SU-DHL-6 (cell line): ENCODE results near the gene TCF4.

Source experiments
- H2AFZ ChIP-seq: fragments of 200-600 bp; sonication (generic); 2 replicates; pipeline ENCODE4 v1.6.1; 2014; ENCODE audit warnings: low read depth, mild to moderate bottlenecking, moderate library complexity, mixed read lengths, antibody characterized with exemption, low read length; ENCODE audit not compliant: severe bottlenecking
- H3F3A ChIP-seq: fragments of 200-600 bp; shearing (Covaris generic); 2 replicates; pipeline ENCODE4 v1.6.0; 2016; ENCODE audit warnings: antibody characterized with exemption, mild to moderate bottlenecking; ENCODE audit not compliant: insufficient read depth
- H3K27ac ChIP-seq: fragments of 200-600 bp; sonication (generic); 2 replicates; pipeline ENCODE4 v1.5.1; 2016; ENCODE audit warnings: low read depth, mild to moderate bottlenecking, low read length, moderate library complexity, mixed read lengths
- H3K27me3 ChIP-seq: fragments of 200-600 bp; sonication (generic), shearing (Covaris generic); 2 replicates; pipeline ENCODE4 v1.6.0; 2014; ENCODE audit warnings: mild to moderate bottlenecking, low read length
- H3K36me3 ChIP-seq: fragments of 200-600 bp; sonication (generic); 2 replicates; pipeline ENCODE4 v1.6.1; 2014; ENCODE audit warnings: mild to moderate bottlenecking, low read length, mixed read lengths
- H3K4me2 ChIP-seq: fragments of 300-600, 200-600 bp; shearing (Covaris generic), sonication (generic); 2 replicates; pipeline ENCODE4 v1.6.0; 2014; ENCODE audit warnings: low read length, low read depth, mild to moderate bottlenecking; ENCODE audit not compliant: poor library complexity, severe bottlenecking
- H3K4me3 ChIP-seq: fragments of 200-600 bp; sonication (generic); 2 replicates; pipeline ENCODE4 v1.5.1; 2014; ENCODE audit warnings: antibody characterized with exemption, low read length, mild to moderate bottlenecking, mixed read lengths; ENCODE audit not compliant: insufficient read depth, poor library complexity, severe bottlenecking
- H3K79me2 ChIP-seq: fragments of 200-600 bp; sonication (generic); 2 replicates; pipeline ENCODE4 v1.6.1; 2014; ENCODE audit warnings: mild to moderate bottlenecking, low read length, moderate library complexity; ENCODE audit not compliant: insufficient read depth
- H3K9ac ChIP-seq: fragments of 200-600 bp; sonication (generic); 2 replicates; pipeline ENCODE4 v1.7.0; 2014; ENCODE audit warnings: mild to moderate bottlenecking, low read length
- H3K9me2 ChIP-seq: fragments of 200-600 bp; sonication (generic); replicated peaks from 2 replicates; pipeline ENCODE4 v1.6.1; 2014; ENCODE audit warnings: low read length; ENCODE audit not compliant: insufficient read depth
- H3K9me3 ChIP-seq: fragments of 200-600 bp; sonication (generic); 2 replicates; pipeline ENCODE4 v1.6.1; 2014; ENCODE audit warnings: low read length, mixed read lengths; ENCODE audit not compliant: insufficient read depth
- H4K20me1 ChIP-seq: fragments of 200-600 bp; sonication (generic); 2 replicates; pipeline ENCODE4 v1.6.1; 2014; ENCODE audit warnings: low read depth, mild to moderate bottlenecking, antibody characterized with exemption, low read length, moderate library complexity, mixed read lengths
- EZH2phosphoT487 ChIP-seq: fragments of 200-600 bp; sonication (generic), shearing (Covaris generic); conservative IDR thresholded peaks from 2 replicates; pipeline ENCODE4 v1.6.1; 2018; ENCODE audit warnings: mild to moderate bottlenecking, antibody characterized with exemption, low read length, moderate library complexity, mixed read lengths
- TF ChIP-seq, protein P1 (sequence below): fragments of 200-600 bp; sonication (generic); IDR thresholded peaks from one replicate; pipeline ENCODE4 v1.5.1; 2017; ENCODE audit warnings: antibody characterized with exemption, mild to moderate bottlenecking, low read length, moderate library complexity; ENCODE audit not compliant: insufficient read depth, poor library complexity, severe bottlenecking

Gene TCF4

DNA sequence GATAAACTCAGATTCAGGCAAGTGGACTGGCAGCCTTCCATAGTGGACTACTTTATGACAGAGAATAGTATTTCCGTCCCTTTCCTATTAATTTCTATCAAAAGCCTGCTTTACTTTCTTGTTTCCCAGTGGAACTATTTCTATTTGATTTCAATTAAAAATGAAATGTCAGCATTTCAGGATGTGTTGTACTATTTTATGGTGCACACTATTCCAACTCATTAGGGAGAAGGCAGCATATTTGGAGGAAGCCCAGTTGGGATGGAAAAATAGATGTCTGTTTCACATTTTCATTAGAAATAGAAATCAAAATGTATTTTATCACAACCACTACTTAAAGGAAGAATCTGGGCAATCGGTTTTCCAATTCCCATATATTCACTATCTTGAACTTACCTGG, 37.9 kb upstream of the TCF4 start:
- Histone ChIP-seq H3K4me3 (no peak overlapping the region), H3K36me3 (no peaks in the 10 kb centered on the region), H2AFZ (no peak overlapping the region), H3K9ac (no peak overlapping the region), H3K79me2 (no peaks in the 10 kb centered on the region), H3K4me2 (no peak overlapping the region), H4K20me1 (no peaks in the 10 kb centered on the region), H3F3A (no peaks in the 10 kb centered on the region), H3K27ac (no peak overlapping the region), H3K9me2 (no peaks in the 10 kb centered on the region), H3K27me3 (no peaks in the 10 kb centered on the region), H3K9me3 (no peaks in the 10 kb centered on the region)
- TF ChIP-seq, protein P1, sequence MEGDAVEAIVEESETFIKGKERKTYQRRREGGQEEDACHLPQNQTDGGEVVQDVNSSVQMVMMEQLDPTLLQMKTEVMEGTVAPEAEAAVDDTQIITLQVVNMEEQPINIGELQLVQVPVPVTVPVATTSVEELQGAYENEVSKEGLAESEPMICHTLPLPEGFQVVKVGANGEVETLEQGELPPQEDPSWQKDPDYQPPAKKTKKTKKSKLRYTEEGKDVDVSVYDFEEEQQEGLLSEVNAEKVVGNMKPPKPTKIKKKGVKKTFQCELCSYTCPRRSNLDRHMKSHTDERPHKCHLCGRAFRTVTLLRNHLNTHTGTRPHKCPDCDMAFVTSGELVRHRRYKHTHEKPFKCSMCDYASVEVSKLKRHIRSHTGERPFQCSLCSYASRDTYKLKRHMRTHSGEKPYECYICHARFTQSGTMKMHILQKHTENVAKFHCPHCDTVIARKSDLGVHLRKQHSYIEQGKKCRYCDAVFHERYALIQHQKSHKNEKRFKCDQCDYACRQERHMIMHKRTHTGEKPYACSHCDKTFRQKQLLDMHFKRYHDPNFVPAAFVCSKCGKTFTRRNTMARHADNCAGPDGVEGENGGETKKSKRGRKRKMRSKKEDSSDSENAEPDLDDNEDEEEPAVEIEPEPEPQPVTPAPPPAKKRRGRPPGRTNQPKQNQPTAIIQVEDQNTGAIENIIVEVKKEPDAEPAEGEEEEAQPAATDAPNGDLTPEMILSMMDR, result no peak
- no peak for TF ChIP-seq EZH2phosphoT487

DNA sequence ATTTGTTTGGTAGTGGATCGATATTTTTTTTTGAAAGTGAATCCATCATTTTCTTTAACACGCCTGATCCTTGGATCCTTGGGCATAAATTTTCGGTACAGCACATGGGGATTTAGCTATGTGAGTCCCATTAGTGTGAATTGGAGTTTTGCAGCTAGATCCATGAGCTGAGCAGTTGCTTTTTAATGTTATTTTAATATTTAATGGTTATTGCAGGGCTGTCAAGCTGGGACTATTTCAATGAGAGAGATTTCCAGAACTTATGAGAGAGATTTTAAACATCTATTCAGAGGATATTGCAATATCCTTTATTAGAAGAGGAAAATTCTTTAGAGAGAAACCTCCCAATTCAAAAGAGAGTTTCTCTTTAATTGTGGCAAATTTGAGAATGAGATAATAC, 35.6 kb upstream of the TCF4 start:
- Histone ChIP-seq H3K9me3 (no peaks in the 10 kb centered on the region), H2AFZ (no peak overlapping the region), H3K4me2 (no peak overlapping the region), H3K36me3 (no peaks in the 10 kb centered on the region), H3K27me3 (no peaks in the 10 kb centered on the region), H3K4me3 (no peak overlapping the region), H4K20me1 (no peaks in the 10 kb centered on the region), H3K79me2 (no peaks in the 10 kb centered on the region), H3K9me2 (no peaks in the 10 kb centered on the region), H3K27ac (no peak overlapping the region), H3K9ac (no peak overlapping the region), H3F3A (no peaks in the 10 kb centered on the region)
- no peak for TF ChIP-seq EZH2phosphoT487
- TF ChIP-seq, protein P1, result no peak

DNA sequence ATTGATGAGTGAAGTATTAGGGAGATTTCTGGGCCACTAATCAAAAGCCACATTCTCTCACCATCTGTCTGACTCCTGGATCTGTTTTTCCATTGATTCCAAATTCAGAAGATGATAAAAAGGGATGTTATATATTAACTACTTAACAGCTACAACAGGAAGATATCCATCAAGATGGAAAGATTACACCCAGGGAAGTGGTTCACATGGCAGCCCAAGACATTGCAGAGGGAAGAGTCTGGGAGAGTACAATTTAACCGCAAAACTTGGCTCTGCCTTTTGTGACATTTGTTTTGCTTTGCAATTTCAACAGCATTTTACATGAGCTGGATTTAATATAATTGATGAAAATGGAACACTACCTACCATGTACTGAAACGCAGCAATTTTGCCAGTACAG, 22.5 kb upstream of the TCF4 start:
- Histone ChIP-seq H3K27ac (no peak overlapping the region), H4K20me1 (no peaks in the 10 kb centered on the region), H3K4me3 (no peak overlapping the region), H3K4me2 (no peak overlapping the region), H3K9ac (no peak overlapping the region), H3F3A (no peaks in the 10 kb centered on the region), H3K9me3 (no peaks in the 10 kb centered on the region), H3K27me3 (no peaks in the 10 kb centered on the region), H3K9me2 (no peaks in the 10 kb centered on the region), H3K36me3 (no peaks in the 10 kb centered on the region), H2AFZ (no peak overlapping the region), H3K79me2 (no peaks in the 10 kb centered on the region)
- TF ChIP-seq EZH2phosphoT487, result no peak
- TF ChIP-seq, protein P1, result no peak
